Esophagus (tissue), 2 donors: ENCODE data around the gene LSAMP. TPM values are rescaled to one million over a fixed set of nuclear protein-coding genes. Genes with fewer than 3 reads are reported as not detected.

Experiments
- H3K27ac ChIP-seq, 2 donors: one replicate each; pipeline ENCODE4 v1.5.1; 2013; ENCODE audit warnings: low read depth in 2 of 2, mild to moderate bottlenecking in 2 of 2, inconsistent platforms in 1 of 2, low read length in 1 of 2, moderate library complexity in 1 of 2
- H3K27me3 ChIP-seq, 2 donors: one replicate each; pipeline ENCODE4 v1.6.1; 2013; ENCODE audit warnings: low read length in 2 of 2, control low read depth in 1 of 2, mild to moderate bottlenecking in 1 of 2; ENCODE audit not compliant: insufficient read depth in 2 of 2, control insufficient read depth in 1 of 2
- H3K36me3 ChIP-seq, 2 donors: one replicate each; pipeline ENCODE4 v1.6.1; 2013; ENCODE audit warnings: low read length in 1 of 2; ENCODE audit not compliant: control insufficient read depth in 2 of 2, insufficient read depth in 2 of 2
- H3K4me1 ChIP-seq, 2 donors: one replicate each; pipeline ENCODE4 v1.6.1; 2013; ENCODE audit warnings: low read length in 1 of 2; ENCODE audit not compliant: control insufficient read depth in 2 of 2, insufficient read depth in 2 of 2
- H3K4me3 ChIP-seq, 2 donors: one replicate each; pipeline ENCODE4 v1.5.1; 2013; ENCODE audit warnings: low read length in 2 of 2, mild to moderate bottlenecking in 2 of 2, low read depth in 1 of 2, moderate library complexity in 1 of 2
- H3K9me3 ChIP-seq, 2 donors: one replicate each; pipeline ENCODE4 v1.6.1; 2013; ENCODE audit warnings: mild to moderate bottlenecking in 2 of 2, low read depth in 1 of 2, low read length in 1 of 2, moderate library complexity in 1 of 2; ENCODE audit not compliant: control insufficient read depth in 2 of 2, insufficient read depth in 1 of 2
- WGBS, 2 donors: extraction: QIAGEN DNeasy Blood & Tissue Kit; methylation state at CpG; one replicate each; pipeline ENCODE4 v1.1.7; 2013; 5-methylcytosine and 5-hydroxymethylcytosine counted together
- polyA plus RNA-seq, 2 donors: library from polyadenylated mRNA; stranded (reverse); fragments of 200-250 nt; gene quantifications; one replicate each; pipeline ENCODE4 v1.2.3, GENCODE V29; 2013
- donor health status: healthy with polysubstance abuse.
- donor health status: Bipolar disorder and iron deficiency.

Gene LSAMP
- polyA plus RNA-seq, 2 donors, result 0.10 to 0.16 TPM

DNA sequence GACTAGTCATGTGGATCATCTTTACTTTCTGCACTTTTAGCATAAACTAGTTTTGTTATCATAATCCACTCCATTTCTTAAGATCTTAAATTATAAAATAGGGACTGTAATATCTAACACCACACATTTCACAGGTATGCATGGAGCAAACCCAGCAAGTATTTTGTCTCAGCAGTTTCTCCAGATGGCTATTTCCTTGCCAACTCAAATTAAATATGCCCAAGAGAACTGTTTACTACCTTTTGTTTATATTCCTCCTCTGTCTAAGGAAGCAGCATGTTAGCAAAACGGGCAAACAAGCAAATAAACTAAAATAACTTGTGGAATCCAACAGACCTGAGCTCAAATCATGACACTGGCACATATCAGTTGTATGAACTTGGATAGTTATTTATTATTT, 379.8 kb downstream of the LSAMP start:
- no peaks in the 10 kb centered on the region for H3K36me3 ChIP-seq
- WGBS, 2 donors, result 41 to 43% methylated on average over 1 of the region's 1 CpG
- no peaks in the 10 kb centered on the region for H3K9me3 ChIP-seq
- H3K4me1 ChIP-seq, result no peaks in the 10 kb centered on the region
- H3K4me3 ChIP-seq, result no peak overlapping the region
- H3K27ac ChIP-seq, result no peak overlapping the region
- no peaks in the 10 kb centered on the region for H3K27me3 ChIP-seq

DNA sequence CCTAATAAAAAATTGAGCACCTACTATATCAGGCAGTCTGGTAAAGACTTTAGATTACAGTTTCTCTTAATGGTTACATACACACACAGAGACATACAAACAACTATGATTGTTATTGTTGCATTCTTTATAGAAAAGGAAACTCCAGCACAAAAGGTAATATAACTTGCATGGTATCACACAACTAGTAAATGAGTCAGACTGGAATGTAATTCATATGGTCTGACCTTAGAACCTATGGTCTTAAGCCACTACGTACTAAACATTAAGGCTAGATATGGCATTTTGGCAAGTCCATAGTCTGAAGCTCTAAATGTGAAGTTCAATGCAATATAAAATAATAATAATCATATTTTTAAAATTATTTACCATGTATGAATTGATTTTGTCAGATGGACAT, 380.6 kb downstream of the LSAMP start:
- Histone ChIP-seq H3K9me3 (no peaks in the 10 kb centered on the region), H3K4me3 (no peak overlapping the region), H3K27ac (no peak overlapping the region), H3K27me3 (no peaks in the 10 kb centered on the region), H3K36me3 (no peaks in the 10 kb centered on the region), H3K4me1 (no peaks in the 10 kb centered on the region)
- WGBS, 2 donors, result 79 to 94% methylated on average over 1 of the region's 1 CpG

DNA sequence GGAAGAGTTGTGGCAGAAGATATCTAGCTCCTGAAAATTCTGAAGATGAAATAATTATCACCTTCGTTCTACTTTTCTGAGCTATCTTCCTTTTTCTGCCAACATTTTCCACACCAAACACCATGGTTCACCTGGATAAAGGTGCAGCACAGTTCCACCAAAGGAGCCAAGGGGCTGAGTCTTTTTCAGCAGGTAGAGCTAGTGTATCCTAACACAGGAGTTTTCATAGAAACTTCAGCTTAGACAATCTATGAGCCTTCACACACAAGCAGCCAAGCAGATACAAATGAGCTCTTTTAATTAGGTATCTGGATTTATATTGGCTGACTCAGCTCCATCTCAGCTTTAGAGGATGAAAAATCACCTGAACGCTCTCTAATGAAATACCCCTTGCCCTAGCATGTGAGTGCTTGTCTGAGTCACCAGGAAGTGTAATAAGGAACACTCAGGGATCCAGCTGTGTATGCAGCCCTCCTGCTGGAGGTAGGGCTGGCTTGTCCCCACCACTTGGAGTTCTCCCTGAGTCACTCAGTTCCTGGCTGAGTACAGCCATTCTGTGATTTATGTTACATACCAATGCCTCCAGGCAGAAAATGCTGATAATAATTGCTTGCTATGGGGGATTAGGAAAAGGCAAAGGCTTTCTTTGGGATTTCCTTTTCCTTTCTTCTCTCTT, 385.7 kb downstream of the LSAMP start:
- H3K27me3 ChIP-seq, result no peaks in the 10 kb centered on the region
- H3K4me1 ChIP-seq, result no peaks in the 10 kb centered on the region
- H3K36me3 ChIP-seq, result no peaks in the 10 kb centered on the region
- 42 to 52% methylated on average over 2 of the region's 2 CpGs for WGBS, 2 donors
- no peak overlapping the region for H3K27ac ChIP-seq
- no peak overlapping the region for H3K4me3 ChIP-seq
- H3K9me3 ChIP-seq, result no peaks in the 10 kb centered on the region

DNA sequence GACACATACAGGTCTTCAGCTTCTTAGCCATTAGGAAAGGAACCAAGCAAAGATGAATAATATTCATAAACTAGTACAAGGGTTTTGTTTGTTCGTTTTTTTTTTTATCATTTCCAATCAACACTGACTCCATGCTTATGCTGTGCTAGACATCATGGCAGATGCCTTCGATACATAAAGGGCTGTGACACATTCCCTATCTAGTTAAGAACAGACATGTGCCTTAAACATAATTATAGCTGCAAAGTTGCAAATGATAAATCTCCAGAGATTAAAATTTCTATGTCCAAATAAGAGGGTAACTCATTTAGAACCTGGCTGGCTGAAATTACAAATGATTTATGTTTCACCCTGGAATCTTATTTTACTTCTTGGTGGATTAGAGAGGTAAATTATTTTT, 386.4 kb downstream of the LSAMP start:
- 75 to 85% methylated on average over 2 of the region's 2 CpGs for WGBS, 2 donors
- no peak overlapping the region for H3K27ac ChIP-seq
- no peaks in the 10 kb centered on the region for H3K9me3 ChIP-seq
- no peaks in the 10 kb centered on the region for H3K36me3 ChIP-seq
- no peaks in the 10 kb centered on the region for H3K27me3 ChIP-seq
- H3K4me3 ChIP-seq, result no peak overlapping the region
- no peaks in the 10 kb centered on the region for H3K4me1 ChIP-seq

DNA sequence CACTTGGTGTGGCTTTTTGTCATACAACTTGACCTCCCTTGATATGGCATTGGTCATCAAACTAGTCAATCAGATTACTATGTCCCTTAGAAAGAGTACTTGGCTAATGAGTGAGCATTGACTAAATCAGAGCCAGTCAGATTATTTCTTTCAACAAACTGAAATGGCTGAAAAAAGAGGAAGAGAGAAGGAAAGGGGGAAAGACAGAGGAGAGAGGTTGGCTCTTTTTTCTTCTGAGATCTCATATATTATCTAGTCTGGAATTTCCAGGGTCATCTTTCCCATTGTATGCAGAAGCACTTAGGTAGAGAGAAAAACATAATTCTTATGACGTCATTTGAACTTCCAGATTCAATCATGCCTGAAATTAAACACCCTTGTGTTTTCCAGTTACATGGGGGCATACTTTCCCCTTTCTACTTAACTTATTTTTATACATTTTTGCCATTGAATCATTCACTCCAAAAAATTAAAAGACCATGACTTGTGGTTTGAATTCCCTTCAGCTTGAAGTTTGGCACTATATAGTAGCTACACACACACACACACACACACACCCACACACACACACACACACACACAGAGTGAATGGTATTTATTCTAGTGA, 387.8 kb downstream of the LSAMP start:
- no peak overlapping the region for H3K27ac ChIP-seq
- no peak overlapping the region for H3K4me3 ChIP-seq
- no peaks in the 10 kb centered on the region for H3K36me3 ChIP-seq
- no peaks in the 10 kb centered on the region for H3K9me3 ChIP-seq
- no peaks in the 10 kb centered on the region for H3K27me3 ChIP-seq
- WGBS, 2 donors, result 81 to 84% methylated on average over 1 of the region's 1 CpG
- H3K4me1 ChIP-seq, result no peaks in the 10 kb centered on the region

DNA sequence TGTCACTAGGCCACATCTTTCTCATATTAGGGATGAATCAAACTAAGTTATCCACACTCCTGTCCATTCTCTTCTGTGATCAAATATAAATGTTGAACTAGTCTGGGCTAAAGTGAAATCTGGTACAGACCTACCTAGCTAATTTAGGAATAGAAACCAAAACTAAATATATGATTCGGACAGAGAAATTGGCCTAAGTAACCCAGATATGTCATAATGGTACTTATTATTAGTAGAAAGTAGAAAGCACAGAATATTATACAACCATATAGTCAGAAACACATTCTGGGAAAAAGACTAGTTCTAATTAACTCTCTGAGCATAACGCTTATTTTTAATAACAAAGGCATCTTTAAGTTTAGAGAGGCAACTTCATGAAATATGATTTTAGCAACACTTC, 389.0 kb downstream of the LSAMP start:
- WGBS, 2 donors, result 81 to 90% methylated on average over 2 of the region's 2 CpGs
- Histone ChIP-seq H3K27me3 (no peaks in the 10 kb centered on the region), H3K27ac (no peak overlapping the region), H3K4me1 (no peaks in the 10 kb centered on the region), H3K9me3 (no peaks in the 10 kb centered on the region), H3K4me3 (no peak overlapping the region), H3K36me3 (no peaks in the 10 kb centered on the region)

DNA sequence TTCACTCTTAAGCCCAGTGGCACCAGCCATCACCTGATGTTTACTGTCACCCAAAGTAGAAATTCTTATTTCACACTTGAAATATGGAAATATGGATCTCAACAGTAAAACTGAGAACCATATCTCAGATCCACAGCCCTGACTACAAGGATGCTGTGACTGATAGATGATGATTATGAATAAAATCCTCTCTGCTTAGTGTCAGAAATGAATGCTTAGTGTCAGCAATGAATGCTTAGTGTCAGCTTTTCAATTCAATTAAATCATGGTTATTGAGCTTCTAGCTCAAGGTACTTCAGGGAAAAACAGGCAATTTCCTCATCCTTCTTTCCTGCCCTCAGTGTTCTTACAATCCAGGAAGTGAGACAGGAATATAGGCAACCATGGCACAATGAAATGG, 392.3 kb downstream of the LSAMP start:
- Histone ChIP-seq H3K9me3 (no peaks in the 10 kb centered on the region), H3K36me3 (no peaks in the 10 kb centered on the region), H3K4me1 (no peaks in the 10 kb centered on the region), H3K27ac (no peak overlapping the region), H3K27me3 (no peaks in the 10 kb centered on the region), H3K4me3 (no peak overlapping the region)

DNA sequence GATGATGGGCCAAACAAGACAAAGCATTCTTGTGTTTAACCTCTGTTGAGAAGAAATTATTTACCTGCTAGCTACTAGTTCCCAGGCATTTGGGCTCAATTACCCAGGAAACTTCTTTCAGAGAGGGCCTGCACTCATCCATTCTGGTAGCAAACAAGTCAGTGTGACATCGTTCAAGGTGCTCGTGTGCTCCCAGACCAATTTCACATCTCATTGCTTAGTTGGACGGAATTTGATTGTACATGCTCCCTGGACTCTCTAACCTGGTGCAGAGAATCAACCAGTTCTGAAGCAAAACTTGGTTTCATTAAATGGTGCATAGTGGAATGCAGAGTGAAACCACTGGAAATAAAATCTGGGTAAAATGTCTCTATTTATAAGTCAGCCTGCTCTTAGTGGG, 392.7 kb downstream of the LSAMP start:
- no peaks in the 10 kb centered on the region for H3K4me1 ChIP-seq
- H3K9me3 ChIP-seq, result no peaks in the 10 kb centered on the region
- 87 to 94% methylated on average over 3 of the region's 3 CpGs for WGBS, 2 donors
- no peaks in the 10 kb centered on the region for H3K27me3 ChIP-seq
- no peak overlapping the region for H3K27ac ChIP-seq
- H3K4me3 ChIP-seq, result no peak overlapping the region
- no peaks in the 10 kb centered on the region for H3K36me3 ChIP-seq

DNA sequence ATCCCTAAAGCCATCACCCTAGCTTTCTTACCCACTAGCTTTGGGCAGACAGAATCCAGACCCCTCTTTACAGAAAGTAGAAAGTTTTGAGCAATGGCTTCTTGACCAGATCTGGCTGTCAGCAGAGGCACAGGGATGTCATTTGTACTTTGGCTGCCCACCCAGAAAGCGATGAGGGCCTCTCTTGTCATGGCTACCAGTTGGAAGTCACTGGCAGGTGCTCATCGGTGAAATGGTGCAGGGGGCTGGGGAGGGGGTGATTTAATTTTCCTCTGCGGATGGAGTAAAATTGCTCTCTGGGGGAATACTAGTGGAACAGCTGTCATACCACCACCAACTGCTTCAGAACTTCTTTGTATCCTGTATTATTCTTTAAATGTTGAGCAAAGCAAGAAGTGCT, 393.7 kb downstream of the LSAMP start:
- Histone ChIP-seq H3K4me1 (no peaks in the 10 kb centered on the region), H3K27ac (no peak overlapping the region), H3K9me3 (no peaks in the 10 kb centered on the region), H3K36me3 (no peaks in the 10 kb centered on the region), H3K4me3 (no peak overlapping the region), H3K27me3 (no peaks in the 10 kb centered on the region)
- 85 to 89% methylated on average over 3 of the region's 3 CpGs for WGBS, 2 donors

DNA sequence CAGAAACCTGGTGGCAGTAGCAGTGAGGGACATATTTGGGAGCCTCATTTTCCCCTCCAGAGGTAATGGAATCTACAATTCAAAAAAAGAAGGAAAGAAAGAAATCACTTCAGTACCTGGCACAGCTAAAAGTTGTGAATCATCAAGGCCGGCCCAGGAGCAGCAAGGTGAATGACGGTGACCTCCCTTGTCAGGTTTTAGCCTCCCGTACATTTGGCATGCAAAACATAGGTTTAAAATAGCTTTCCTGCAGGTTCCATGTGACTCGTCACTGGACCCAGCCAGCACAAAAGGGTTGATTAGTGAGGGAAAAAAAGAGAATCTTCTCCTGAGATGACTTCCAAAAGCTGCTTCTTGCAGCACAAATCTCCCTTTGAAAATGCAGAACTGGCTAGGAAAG, 394.2 kb downstream of the LSAMP start:
- no peaks in the 10 kb centered on the region for H3K36me3 ChIP-seq
- no peaks in the 10 kb centered on the region for H3K4me1 ChIP-seq
- 37 to 50% methylated on average over 4 of the region's 4 CpGs for WGBS, 2 donors
- no peaks in the 10 kb centered on the region for H3K27me3 ChIP-seq
- no peak overlapping the region for H3K27ac ChIP-seq
- H3K4me3 ChIP-seq, result no peak overlapping the region
- no peaks in the 10 kb centered on the region for H3K9me3 ChIP-seq
